ENCODE data around the gene PPP4R3A.

PPP4R3A gene

DNA sequence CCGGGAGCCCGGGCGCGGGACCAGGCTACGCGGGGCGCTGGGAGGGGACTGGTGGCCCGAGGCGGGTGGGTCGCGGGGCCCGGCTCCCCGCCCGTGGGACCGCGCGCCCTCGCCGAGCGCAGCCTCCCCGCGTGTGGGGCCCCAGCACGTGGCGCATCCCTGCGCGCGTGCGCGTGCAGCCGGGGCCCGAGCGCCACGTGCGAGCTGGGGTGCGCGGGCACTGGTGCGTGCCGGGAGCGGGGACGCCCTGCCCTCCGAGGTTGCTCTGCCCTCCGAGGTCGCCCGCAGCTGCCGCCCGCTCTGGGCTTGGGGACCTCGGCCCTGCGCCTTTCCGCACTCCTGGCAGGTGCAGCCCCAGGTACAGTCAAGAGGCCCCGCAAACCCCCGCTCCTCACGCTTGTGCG lies 92.1 kb downstream of the PPP4R3A start:
- no peak for TF ChIP-seq ZBTB7A (IDR thresholded peaks at IDR 0.05; ENCODE audit: low read depth)
- TF ChIP-seq, protein P1, sequence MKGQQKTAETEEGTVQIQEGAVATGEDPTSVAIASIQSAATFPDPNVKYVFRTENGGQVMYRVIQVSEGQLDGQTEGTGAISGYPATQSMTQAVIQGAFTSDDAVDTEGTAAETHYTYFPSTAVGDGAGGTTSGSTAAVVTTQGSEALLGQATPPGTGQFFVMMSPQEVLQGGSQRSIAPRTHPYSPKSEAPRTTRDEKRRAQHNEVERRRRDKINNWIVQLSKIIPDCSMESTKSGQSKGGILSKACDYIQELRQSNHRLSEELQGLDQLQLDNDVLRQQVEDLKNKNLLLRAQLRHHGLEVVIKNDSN (IDR thresholded peaks at IDR 0.05): peak; percentile 76
- TF ChIP-seq, protein P2, sequence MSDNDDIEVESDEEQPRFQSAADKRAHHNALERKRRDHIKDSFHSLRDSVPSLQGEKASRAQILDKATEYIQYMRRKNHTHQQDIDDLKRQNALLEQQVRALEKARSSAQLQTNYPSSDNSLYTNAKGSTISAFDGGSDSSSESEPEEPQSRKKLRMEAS (IDR thresholded peaks at IDR 0.05): peak; percentile 97

DNA sequence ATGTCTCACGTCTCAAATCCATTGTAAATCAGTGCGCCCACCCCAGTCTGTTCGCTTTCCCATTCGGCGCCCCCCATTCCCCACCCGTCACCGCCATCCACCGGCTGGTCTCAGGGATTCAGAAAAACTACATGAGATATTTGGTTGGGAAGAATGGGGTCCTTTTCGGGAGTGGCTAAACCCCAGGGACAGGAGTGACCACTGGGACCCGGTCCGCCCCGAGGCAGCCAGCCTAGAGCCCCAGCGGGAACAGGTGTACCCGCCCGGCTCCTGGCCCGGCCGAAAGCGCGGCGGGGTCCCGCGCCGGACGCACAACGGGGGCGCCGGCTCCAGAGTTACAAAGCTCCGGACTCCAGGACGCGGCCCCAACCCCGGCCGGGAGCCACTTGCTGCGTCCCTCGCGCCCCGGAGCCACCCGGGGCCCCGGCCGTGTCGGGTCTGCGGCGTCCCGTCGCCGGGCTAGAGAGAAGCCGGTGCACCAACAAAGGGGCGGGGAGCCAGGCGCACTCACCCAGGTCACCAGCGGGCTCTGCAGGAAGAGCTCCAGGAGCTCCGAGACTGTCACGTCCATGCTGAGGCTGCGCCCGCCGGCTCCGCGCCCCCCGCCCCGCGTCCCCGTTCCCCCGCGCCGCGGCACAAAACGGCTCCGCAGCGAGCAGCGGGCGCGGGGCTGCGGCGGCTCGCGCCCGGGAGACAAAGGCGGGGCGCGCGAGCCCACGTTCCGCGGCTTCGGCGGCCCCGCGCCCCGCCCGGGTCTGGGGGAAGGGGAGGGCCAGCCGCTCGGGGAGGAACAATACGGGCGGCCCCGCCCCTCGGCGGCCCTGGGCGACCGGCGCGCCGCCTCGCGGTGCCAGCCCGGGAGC lies 92.8 kb downstream of the PPP4R3A start, which contains the start of gene CCDC88C:
TSS of gene CCDC88C (minus strand) at position 701 of the 863 bp plus-strand sequence. CDS start at position 571, 130 bp downstream.
- TF ChIP-seq RAD21 (IDR thresholded peaks at IDR 0.05; ENCODE audit: low read depth) (no peak), ZBTB7A (IDR thresholded peaks at IDR 0.05; ENCODE audit: low read depth) (peak; percentile 52)

DNA sequence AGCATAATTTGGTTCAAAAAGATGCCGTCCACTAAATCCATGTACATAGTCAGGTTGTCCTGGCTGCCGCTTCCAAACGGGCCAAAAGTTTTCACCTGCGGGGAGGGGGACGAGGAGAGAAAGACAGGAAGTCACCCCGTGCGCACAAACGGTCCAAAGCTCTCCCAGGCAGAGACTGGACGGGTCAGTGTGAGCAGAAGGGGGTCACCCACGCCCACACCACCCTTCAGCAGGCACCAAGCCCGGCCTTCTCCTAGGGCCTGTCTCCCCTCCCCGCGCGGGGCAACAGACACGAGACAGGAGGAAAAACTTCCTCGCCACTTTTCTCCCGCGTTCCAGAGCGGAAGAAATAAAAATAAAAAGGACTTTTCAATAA lies 93.4 kb downstream of the PPP4R3A start:
- TF ChIP-seq, protein P1 (IDR thresholded peaks at IDR 0.05): no peak
- TF ChIP-seq EGR1 (IDR thresholded peaks at IDR 0.05): 0 out of 2 replicates have a peak, but pooled peaks have one; percentile 20
- TF ChIP-seq RAD21 (IDR thresholded peaks at IDR 0.05; ENCODE audit: low read depth): no peak
- TF ChIP-seq ZBTB7A (IDR thresholded peaks at IDR 0.05; ENCODE audit: low read depth): 0 out of 2 replicates have a peak, but pooled peaks have one; percentile 16
- TF ChIP-seq CEBPB (IDR thresholded peaks at IDR 0.05): no peak
- no peak for TF ChIP-seq CREB1 (IDR thresholded peaks at IDR 0.05; ENCODE audit: low read depth)
- TF ChIP-seq TAF1 (IDR thresholded peaks at IDR 0.05; ENCODE audit: low read depth): no peak; the same call in 1 of the 2 replicates
- TF ChIP-seq TCF12 (IDR thresholded peaks at IDR 0.05; ENCODE audit: low read depth): no peak
- no peak for TF ChIP-seq FOXM1 (IDR thresholded peaks at IDR 0.05; ENCODE audit: borderline replicate concordance, low read depth)
- TF ChIP-seq EP300 (IDR thresholded peaks at IDR 0.05; ENCODE audit: borderline replicate concordance): no peak

DNA sequence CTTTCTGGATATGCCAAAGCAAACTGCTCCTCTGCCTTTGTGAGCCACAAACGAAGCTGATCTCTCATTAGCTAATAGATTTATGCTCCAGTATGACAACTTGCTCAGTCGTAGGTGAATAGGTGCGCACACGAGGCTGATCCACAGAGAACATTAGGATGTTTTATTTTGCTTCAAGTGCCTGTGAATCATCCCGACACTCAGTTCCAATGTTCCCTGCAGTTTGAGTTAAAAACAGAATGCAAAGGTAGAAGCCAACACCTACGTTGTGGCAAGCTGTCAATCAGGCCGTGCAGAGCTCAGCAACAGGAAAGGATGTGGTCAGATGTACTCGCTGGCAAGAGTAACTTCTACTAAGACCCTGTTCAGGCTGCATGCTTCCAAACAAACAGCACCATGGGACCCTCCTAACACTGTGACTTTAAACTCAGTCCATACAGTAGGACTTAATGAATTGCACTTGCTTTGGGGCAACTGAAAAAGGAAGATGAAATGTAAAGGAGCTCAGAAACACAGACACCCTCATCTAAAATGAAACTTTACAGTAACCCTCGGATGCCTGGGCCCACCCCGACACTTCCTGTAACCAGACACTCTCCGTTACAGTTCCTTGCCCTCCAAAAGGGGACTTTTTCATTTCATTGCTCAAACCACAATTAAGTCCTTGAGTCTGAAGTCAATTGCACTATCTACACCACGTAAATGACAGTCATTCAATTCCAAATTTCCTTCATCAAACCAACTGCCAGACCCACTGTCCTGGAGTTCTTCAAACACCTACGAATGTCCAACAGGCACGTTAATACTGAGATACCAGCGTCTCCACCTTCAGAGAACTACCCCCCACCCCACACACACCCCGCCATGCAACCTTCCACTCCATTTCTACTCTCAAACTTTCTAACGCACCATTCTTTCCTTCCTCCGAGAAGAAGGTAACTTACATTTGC lies 94.0 kb downstream of the PPP4R3A start:
- no peak for TF ChIP-seq TEAD4 (IDR thresholded peaks at IDR 0.05)
- no peak for TF ChIP-seq NFIC (IDR thresholded peaks at IDR 0.05)
- TF ChIP-seq, protein P1 (IDR thresholded peaks at IDR 0.05): no peak
- TF ChIP-seq, protein P3, sequence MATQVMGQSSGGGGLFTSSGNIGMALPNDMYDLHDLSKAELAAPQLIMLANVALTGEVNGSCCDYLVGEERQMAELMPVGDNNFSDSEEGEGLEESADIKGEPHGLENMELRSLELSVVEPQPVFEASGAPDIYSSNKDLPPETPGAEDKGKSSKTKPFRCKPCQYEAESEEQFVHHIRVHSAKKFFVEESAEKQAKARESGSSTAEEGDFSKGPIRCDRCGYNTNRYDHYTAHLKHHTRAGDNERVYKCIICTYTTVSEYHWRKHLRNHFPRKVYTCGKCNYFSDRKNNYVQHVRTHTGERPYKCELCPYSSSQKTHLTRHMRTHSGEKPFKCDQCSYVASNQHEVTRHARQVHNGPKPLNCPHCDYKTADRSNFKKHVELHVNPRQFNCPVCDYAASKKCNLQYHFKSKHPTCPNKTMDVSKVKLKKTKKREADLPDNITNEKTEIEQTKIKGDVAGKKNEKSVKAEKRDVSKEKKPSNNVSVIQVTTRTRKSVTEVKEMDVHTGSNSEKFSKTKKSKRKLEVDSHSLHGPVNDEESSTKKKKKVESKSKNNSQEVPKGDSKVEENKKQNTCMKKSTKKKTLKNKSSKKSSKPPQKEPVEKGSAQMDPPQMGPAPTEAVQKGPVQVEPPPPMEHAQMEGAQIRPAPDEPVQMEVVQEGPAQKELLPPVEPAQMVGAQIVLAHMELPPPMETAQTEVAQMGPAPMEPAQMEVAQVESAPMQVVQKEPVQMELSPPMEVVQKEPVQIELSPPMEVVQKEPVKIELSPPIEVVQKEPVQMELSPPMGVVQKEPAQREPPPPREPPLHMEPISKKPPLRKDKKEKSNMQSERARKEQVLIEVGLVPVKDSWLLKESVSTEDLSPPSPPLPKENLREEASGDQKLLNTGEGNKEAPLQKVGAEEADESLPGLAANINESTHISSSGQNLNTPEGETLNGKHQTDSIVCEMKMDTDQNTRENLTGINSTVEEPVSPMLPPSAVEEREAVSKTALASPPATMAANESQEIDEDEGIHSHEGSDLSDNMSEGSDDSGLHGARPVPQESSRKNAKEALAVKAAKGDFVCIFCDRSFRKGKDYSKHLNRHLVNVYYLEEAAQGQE (IDR thresholded peaks at IDR 0.05; ENCODE audit: low read depth): no peak
- no peak for TF ChIP-seq TAF1 (IDR thresholded peaks at IDR 0.05; ENCODE audit: low read depth)
- TF ChIP-seq ZBTB7A (IDR thresholded peaks at IDR 0.05; ENCODE audit: low read depth): no peak
- TF ChIP-seq CREB1 (IDR thresholded peaks at IDR 0.05; ENCODE audit: low read depth): no peak
- no peak for TF ChIP-seq CEBPB (IDR thresholded peaks at IDR 0.05)

DNA sequence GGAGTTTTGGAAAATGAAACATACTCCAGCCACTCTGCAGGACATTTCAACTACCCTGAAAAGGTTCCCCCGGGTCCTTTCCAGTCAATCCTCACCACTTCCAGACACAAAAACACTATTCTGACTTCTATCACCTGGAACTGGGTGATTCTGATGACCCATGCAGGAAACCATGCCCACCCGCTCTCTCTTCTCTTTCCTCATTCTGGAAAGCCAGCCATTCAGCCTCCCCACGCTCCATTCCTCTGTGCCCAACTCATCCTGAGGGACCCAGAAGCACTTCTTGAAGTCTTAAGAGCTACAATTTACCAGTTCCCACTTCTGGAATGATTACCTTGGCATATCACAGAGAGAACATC lies 95.7 kb downstream of the PPP4R3A start:
- TF ChIP-seq, protein P2 (IDR thresholded peaks at IDR 0.05): no peak
- no peak for TF ChIP-seq TEAD4 (IDR thresholded peaks at IDR 0.05)

DNA sequence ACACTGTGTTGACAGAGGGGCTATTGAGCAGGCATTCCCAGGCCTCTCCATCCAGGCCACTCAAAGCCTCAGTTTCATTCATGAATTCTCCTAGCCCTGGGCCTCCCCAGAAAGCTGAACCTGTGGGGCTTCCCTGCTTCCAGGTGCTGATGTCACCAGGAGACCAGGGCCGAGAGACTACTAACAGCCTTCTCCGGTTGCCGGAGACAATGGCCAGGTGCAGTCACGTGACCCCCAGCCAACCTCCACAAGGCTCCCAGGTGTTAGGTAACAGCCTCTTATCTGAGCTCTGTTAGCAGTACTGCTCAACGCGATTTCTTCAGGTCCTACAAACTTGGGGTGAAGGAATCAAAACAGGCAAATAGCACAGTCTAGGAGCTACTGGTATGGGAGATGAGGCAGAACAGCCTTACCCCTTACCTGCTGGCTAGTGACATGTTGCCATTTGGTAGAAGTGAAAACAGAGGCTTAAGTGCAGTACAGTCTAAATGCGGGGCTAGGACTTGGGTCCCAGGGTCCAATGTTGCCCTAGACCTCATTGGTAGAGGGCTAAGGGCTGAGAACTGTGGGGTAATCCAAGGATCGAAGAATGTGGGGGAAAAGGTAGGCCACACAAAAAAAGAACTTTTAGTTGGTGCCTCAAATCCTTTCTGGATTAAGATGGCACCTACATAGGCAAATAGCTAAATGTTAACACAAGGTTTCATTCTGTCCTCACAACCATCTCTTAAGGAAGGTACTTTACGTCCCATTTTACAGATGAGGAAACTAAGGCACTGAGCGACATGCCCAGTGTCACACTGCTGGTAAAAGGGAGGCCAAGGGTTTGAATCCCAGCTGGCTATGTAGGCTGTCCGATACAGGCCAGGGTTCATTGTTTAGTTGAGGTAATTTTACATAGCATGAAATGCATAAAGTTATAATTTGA lies 96.3 kb downstream of the PPP4R3A start:
- TF ChIP-seq NFIC (IDR thresholded peaks at IDR 0.05) (no peak), TAF1 (IDR thresholded peaks at IDR 0.05; ENCODE audit: low read depth) (no peak), TEAD4 (IDR thresholded peaks at IDR 0.05) (no peak), FOXM1 (IDR thresholded peaks at IDR 0.05; ENCODE audit: borderline replicate concordance, low read depth) (no peak), ZBTB7A (IDR thresholded peaks at IDR 0.05; ENCODE audit: low read depth) (no peak), CEBPB (IDR thresholded peaks at IDR 0.05) (peak; percentile 53; the same call in 1 of the 2 replicates), EGR1 (IDR thresholded peaks at IDR 0.05) (no peak)
- TF ChIP-seq, protein P1 (IDR thresholded peaks at IDR 0.05): peak; percentile 97
- TF ChIP-seq, protein P2 (IDR thresholded peaks at IDR 0.05): peak; percentile 66
